Transverse colon (tissue), 3 donors: ENCODE measurements around the gene TFAP2A.

Experiments
- EP300 ChIP-seq: sonication (generic); formaldehyde crosslinking; IDR thresholded peaks from one replicate; pipeline ENCODE4 v1.6.1; 2017; ENCODE audit warnings: antibody characterized with exemption, low read depth
- POLR2A ChIP-seq: fragments of 450-650 bp; IDR thresholded peaks from one replicate; pipeline ENCODE4 v1.6.1; 2016; ENCODE audit warnings: antibody characterized with exemption, mild to moderate bottlenecking, moderate library complexity
- TF ChIP-seq, protein P1 (sequence below), 5 experiments: fragments of 200-600 bp in 3 of 5; fragments of 450-650 bp in 2 of 5; sonication (generic) in 3 of 5; IDR thresholded peaks; 1 replicate in 2 of 5; 2 replicates in 3 of 5; pipeline ENCODE4 v1.5.1; 2016 to 2017; ENCODE audit warnings: antibody characterized with exemption in 5 of 5, inconsistent platforms in 3 of 5, mild to moderate bottlenecking in 2 of 5, moderate library complexity in 1 of 5

- TF ChIP-seq, protein P1, sequence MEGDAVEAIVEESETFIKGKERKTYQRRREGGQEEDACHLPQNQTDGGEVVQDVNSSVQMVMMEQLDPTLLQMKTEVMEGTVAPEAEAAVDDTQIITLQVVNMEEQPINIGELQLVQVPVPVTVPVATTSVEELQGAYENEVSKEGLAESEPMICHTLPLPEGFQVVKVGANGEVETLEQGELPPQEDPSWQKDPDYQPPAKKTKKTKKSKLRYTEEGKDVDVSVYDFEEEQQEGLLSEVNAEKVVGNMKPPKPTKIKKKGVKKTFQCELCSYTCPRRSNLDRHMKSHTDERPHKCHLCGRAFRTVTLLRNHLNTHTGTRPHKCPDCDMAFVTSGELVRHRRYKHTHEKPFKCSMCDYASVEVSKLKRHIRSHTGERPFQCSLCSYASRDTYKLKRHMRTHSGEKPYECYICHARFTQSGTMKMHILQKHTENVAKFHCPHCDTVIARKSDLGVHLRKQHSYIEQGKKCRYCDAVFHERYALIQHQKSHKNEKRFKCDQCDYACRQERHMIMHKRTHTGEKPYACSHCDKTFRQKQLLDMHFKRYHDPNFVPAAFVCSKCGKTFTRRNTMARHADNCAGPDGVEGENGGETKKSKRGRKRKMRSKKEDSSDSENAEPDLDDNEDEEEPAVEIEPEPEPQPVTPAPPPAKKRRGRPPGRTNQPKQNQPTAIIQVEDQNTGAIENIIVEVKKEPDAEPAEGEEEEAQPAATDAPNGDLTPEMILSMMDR (IDR thresholded peaks at IDR 0.05) = no peak
- no peak for TF ChIP-seq EP300
- no peak for TF ChIP-seq POLR2A
These were observed 26.3 kb upstream of the TFAP2A start for GRCh38 chr6:10441004-10441654.
